Spleen (tissue), 11 donors: ENCODE measurements around the gene METTL6. TPM values are rescaled to one million over a fixed set of nuclear protein-coding genes. Genes with fewer than 3 reads are reported as not detected.
A peak's percentile ranks its signal among the peaks of the same experiment; 100 is the strongest.
"Not testable (repeated sequence)": the region's sequence is repeated elsewhere in the genome, so short reads cannot be mapped to it uniquely, and the experiment has no call there.

Source experiments
- DNase-seq: peaks from one replicate; pipeline ENCODE4 v3.0.0-alpha.2; 2020
- H3K27ac ChIP-seq, 8 donors: fragments of 200-600 bp; sonication (generic) in 7 of 8; 1 replicate in 4 of 8; 2 replicates in 4 of 8; pipeline versions ENCODE4 v1.5.0 to v1.8.0; 2016 to 2021; ENCODE audit warnings: inconsistent platforms in 4 of 8, mild to moderate bottlenecking in 4 of 8, moderate library complexity in 1 of 8
- H3K27me3 ChIP-seq, 7 donors: fragments of 200-600 bp; sonication (generic) in 6 of 7; replicated peaks in 1 of 7; 1 replicate in 4 of 7; 2 replicates in 3 of 7; pipeline versions ENCODE4 v1.5.0 to v1.8.0; 2016 to 2021; ENCODE audit warnings: inconsistent platforms in 3 of 7, mild to moderate bottlenecking in 1 of 7
- H3K36me3 ChIP-seq, 6 donors: fragments of 200-600 bp; sonication (generic) in 5 of 6; 1 replicate in 4 of 6; 2 replicates in 2 of 6; pipeline versions ENCODE4 v1.5.0 to v1.8.0; 2016 to 2021; ENCODE audit warnings: inconsistent platforms in 2 of 6
- H3K4me1 ChIP-seq, 6 donors: fragments of 200-600 bp; sonication (generic) in 5 of 6; 1 replicate in 3 of 6; 2 replicates in 3 of 6; pipeline versions ENCODE4 v1.5.0 to v1.8.0; 2016 to 2021; ENCODE audit warnings: inconsistent platforms in 3 of 6
- H3K4me3 ChIP-seq, 8 donors: fragments of 200-600 bp; sonication (generic) in 7 of 8; 1 replicate in 4 of 8; 2 replicates in 4 of 8; pipeline versions ENCODE4 v1.5.0 to v1.8.0; 2016 to 2021; ENCODE audit warnings: inconsistent platforms in 4 of 8, mild to moderate bottlenecking in 4 of 8, moderate library complexity in 2 of 8
- H3K9me3 ChIP-seq, 8 donors: fragments of 200-600 bp; sonication (generic) in 7 of 8; 1 replicate in 4 of 8; 2 replicates in 4 of 8; pipeline versions ENCODE4 v1.5.0 to v1.8.0; 2016 to 2021; ENCODE audit warnings: inconsistent platforms in 4 of 8
- CTCF ChIP-seq, 11 experiments: fragments of 200-600 bp in 7 of 11; fragments of 450-650 bp in 4 of 11; sonication (generic) in 4 of 11; IDR thresholded peaks in 8 of 11; conservative IDR thresholded peaks in 3 of 11; 1 replicate in 7 of 11; 2 replicates in 4 of 11; pipeline versions ENCODE4 v1.4.0 to v1.8.0; 2016 to 2021; ENCODE audit warnings: antibody characterized with exemption in 11 of 11, inconsistent platforms in 4 of 11, mild to moderate bottlenecking in 1 of 11
- POLR2A ChIP-seq, 3 donors: fragments of 450-650 bp; IDR thresholded peaks; one replicate each; pipeline ENCODE4 v1.5.1; 2017; ENCODE audit warnings: antibody characterized with exemption in 3 of 3, mild to moderate bottlenecking in 1 of 3
- POLR2AphosphoS5 ChIP-seq, 3 donors: sonication (generic); formaldehyde crosslinking; IDR thresholded peaks; one replicate each; pipeline ENCODE4 v1.5.1; 2017; ENCODE audit warnings: antibody characterized with exemption in 3 of 3
- WGBS, 5 donors: extraction: QIAGEN DNeasy Blood & Tissue Kit in 3 of 5; methylation state at CpG; one replicate each; pipeline versions ENCODE4 v1.1.5 to v1.1.7; 2013 to 2018; 5-methylcytosine and 5-hydroxymethylcytosine counted together
- intact Hi-C: fragments of 100-400 bp; cut with DNase I; formaldehyde crosslinking; loops from one replicate; pipeline ENCODE4 v1.15.0; 2023; ENCODE audit warnings: low total_unique reads
- polyA plus RNA-seq, 3 donors: library from polyadenylated mRNA; stranded (reverse); fragments of 200-250 nt; gene quantifications; one replicate each; pipeline ENCODE4 v1.2.1, GENCODE V29; 2013
- total RNA-seq, 7 donors: library from RNA; depleted of rRNA in 3 of 7; stranded (reverse); fragments of >200 nt in 3 of 7; fragmentation: NEBNext Ultra II Directional in 4 of 7; extraction: Animal tissue kit (Norgen Biotek cat#: 25700) in 4 of 7; gene quantifications; one replicate each; pipeline versions ENCODE4 v1.1.0 to v1.2.1, GENCODE V29; 2016 to 2021
- donor health status: healthy with polysubstance abuse.
- donor health status: DM: no; HTN: no; CAD: no; lungs with moderate emphysema.
- donor health status: DM: no; HTN: no; CAD: no.
- donor health status: Bipolar disorder and iron deficiency.
- donor health status: healthy.
- donor health status: DM: no; HTN: no; CAD: no.
- donor health status: DM: yes; HTN: yes; CAD: no.

METTL6 gene
- total and polyA plus RNA-seq, 10 donors, result 6.4 to 18.8 (median 14.2) TPM

- DNase-seq, result no peak
- no peaks in the 10 kb centered on the region for H3K36me3 ChIP-seq
- no peaks in the 10 kb centered on the region for H3K27me3 ChIP-seq
- H3K9me3 ChIP-seq, result no peaks in the 10 kb centered on the region
- H3K4me1 ChIP-seq, result peaks cover 7 to 21% (median 17%) of the 10 kb centered on the region in 6 donors
- H3K4me3 ChIP-seq, result no peak overlapping the region
- TF ChIP-seq POLR2AphosphoS5 (IDR thresholded peaks at IDR 0.05) (no peak), POLR2A (IDR thresholded peaks at IDR 0.05) (no peak), CTCF (IDR thresholded peaks at IDR 0.05 in 8 of 11, conservative IDR thresholded peaks at IDR 0.05 in 3 of 11) (no peak)
- 86 to 93% (median 88%) methylated on average over 4 of the region's 4 CpGs for WGBS, 5 donors
- intact Hi-C loops, result no loop called here
- H3K27ac ChIP-seq, result no peak overlapping the region
Observed at GRCh38 chr3:15372918-15373317, 54.4 kb downstream of the METTL6 start.

GRCh38 chr3:15368561-15369135, 58.7 kb downstream of the METTL6 start:
- no peaks in the 10 kb centered on the region for H3K9me3 ChIP-seq
- no peaks in the 10 kb centered on the region for H3K36me3 ChIP-seq
- no peak overlapping the region for H3K4me3 ChIP-seq
- no peaks in the 10 kb centered on the region for H3K27me3 ChIP-seq
- TF ChIP-seq POLR2A (IDR thresholded peaks at IDR 0.05) (no peak), CTCF (IDR thresholded peaks at IDR 0.05 in 8 of 11, conservative IDR thresholded peaks at IDR 0.05 in 3 of 11) (no peak), POLR2AphosphoS5 (IDR thresholded peaks at IDR 0.05) (no peak)
- intact Hi-C loops, result no loop called here
- 65 to 83% (median 77%) methylated on average over 6 of the region's 6 CpGs for WGBS, 5 donors
- H3K4me1 ChIP-seq, result peaks cover 7 to 28% (median 17%) of the 10 kb centered on the region in 6 donors
- peak overlapping the region in 1 of 8 donors; percentile 3 for H3K27ac ChIP-seq
- no peak for DNase-seq

GRCh38 chr3:15367059-15367458, 60.3 kb downstream of the METTL6 start:
- intact Hi-C loops, result no loop called here
- Histone ChIP-seq H3K36me3 (no peaks in the 10 kb centered on the region), H3K4me1 (peaks cover 9 to 38% (median 24%) of the 10 kb centered on the region in 6 donors), H3K27me3 (no peaks in the 10 kb centered on the region), H3K4me3 (no peak overlapping the region), H3K9me3 (no peaks in the 10 kb centered on the region), H3K27ac (no peak overlapping the region)
- DNase-seq, result no peak
- WGBS, 5 donors, result 49 to 78% (median 61%) methylated on average over 1 of the region's 1 CpG
- TF ChIP-seq POLR2A (IDR thresholded peaks at IDR 0.05) (no peak), CTCF (IDR thresholded peaks at IDR 0.05 in 8 of 11, conservative IDR thresholded peaks at IDR 0.05 in 3 of 11) (no peak)

- DNase-seq, H3K36me3 ChIP-seq, intact Hi-C loops, H3K9me3 ChIP-seq, H3K27me3 ChIP-seq, H3K27ac ChIP-seq, H3K4me3 ChIP-seq: not testable (repeated sequence)
- WGBS, 5 donors, result 58 to 81% (median 71%) methylated on average over 5 to 6 of the region's 6 CpGs
- peaks cover 23 to 59% (median 41%) of the 10 kb centered on the region in 6 donors for H3K4me1 ChIP-seq
Observed at GRCh38 chr3:15364078-15364477, 63.3 kb downstream of the METTL6 start.
